ENCODE results near the gene SVOP.

Gene SVOP

DNA sequence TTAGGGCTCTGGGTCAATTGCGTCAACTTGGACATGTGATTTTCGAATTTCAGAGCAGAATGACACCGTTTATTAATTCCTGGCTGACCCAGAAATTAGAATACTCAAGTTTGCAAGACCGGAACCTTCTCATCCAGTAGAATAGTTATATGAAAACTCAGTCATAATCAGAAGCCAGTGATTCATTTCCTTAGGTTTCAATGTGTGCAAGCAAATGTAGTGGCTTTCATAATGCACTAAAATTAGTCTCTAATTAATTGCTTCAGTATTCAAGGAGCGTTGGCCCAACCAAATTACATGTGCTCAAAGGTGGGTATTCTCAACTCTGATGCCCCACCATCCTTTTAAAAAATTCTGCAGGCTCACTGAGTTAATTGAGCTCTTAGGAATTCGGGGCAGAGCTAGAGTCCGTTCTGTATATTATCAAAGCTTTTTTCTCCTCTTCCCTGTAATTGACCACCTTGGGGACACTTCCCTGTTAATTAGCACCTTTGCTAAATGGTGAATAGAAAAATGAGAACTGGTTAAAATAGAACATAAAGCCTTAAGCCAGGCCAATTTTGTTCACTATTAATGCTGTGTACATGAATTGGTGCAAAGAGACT is 85.6 kb downstream of the SVOP start:
- no peak for DNase-seq (ENCODE audit: low read depth)

DNA sequence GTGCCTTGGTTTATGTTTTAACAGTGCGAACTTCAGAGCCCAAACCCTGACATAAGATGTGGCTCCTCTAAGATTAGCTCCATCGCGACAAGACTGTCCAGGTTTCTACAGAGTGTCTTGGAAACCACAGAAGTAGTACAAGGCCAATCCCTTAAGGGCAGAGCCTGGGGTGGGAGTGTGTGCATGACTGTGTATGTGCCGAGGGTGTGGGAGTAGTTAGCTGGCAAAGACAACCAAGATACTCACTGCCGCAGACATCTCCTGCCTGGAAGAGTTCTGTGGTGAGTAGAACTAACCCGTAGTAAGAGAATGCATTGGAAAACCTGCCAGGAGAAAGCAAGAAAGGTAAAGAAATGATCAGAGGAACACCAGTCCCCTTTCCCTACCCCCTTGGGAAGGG is 86.9 kb downstream of the SVOP start:
- no peak for DNase-seq (ENCODE audit: low read depth)

DNA sequence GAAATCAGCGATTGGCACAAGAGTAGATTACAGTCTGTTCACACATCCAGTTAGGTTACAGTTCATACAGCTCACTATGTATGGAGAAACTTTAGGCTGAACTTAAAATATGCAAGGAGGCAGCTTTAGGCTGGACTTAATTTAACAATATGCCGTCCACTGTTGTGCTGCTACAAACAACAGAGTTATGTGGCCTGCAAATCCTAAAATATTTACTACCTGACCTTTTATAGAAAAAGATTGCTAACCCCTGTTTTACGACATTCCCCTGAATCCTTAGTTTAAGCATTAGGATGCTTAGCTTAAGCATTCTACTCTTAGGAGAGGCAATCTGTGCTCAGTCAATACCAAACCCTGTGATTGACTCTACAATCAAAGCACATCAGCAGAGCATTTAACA is 90.1 kb downstream of the SVOP start:
- no peak for DNase-seq (ENCODE audit: low read depth)

DNA sequence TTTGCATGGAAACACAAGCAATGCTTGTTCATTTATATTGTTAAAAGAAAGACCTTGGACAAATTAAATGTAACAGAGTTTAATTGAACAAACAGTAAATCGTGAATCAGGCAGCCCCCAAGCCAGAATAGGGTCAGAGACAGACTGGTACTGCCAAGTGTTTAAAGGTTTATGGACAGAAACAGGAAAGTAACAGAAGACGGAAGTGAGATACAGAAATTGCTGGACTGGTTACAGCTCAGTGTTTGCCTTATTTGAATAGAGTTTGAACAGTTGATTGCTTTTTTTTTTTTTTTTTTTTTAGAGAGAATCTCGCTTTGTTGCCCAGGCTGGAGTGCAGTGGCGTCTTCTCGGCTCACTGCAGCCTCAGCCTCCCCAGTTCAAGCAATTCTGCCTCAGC is 90.7 kb downstream of the SVOP start:
- no peak for DNase-seq (ENCODE audit: low read depth)

DNA sequence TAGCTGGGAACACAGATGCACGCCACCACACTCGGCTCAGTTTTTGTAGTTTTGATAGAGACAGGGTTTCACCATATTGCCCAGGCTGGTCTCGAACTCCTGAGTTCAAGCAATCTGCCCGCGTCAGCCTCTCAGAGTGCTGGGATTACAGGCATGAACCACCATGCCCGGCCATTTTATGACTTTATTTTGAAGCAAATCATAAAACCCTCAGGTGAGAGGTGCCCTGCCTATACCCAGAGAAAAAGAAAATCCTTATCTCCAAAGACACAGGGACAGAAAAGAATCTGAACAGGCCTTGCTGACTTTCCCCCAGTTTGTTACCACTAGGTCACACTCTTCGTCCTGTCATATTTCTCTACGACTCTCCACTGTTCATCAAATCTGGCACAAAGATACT is 92.2 kb downstream of the SVOP start:
- DNase-seq (ENCODE audit: low read depth): no peak

DNA sequence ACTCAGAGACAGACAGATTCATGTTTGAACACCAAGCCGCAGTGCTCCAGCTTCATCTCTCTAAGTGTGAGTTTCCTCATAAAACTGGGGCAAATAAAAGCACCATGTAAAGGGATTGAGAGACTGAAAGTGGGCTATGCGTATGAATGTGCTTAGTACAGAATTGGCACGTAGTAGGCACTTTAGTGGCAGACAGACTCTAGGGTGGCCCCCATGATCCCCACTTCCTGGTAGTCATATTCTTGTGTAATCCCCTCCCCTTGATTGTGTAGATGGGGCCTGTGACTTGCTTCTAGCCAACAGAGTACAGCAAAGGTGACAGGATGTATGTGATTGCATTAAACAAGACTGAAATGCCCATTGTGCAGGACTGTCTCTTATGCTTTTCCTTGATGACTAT is 98.0 kb downstream of the SVOP start:
- no peak for DNase-seq (ENCODE audit: low read depth)

DNA sequence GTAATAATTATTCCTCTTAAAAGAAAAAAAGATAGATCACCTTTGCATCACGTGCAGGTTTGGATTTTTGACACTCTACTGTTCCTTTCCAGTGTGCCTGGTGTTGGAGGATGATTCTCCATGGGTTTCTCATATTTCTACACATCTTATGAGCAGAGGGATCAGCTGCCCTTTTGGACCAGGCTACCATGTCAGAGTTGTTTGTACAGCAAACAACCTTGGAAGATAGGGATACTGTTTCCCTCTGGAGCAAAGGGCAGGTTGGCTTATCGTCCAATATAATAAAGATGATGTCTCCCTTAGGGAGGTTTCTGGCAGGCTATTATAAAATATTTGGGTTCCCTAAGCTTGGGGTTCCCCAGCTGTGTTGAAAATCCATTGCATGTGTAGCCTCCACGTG is 98.9 kb downstream of the SVOP start:
- DNase-seq (ENCODE audit: low read depth): no peak

DNA sequence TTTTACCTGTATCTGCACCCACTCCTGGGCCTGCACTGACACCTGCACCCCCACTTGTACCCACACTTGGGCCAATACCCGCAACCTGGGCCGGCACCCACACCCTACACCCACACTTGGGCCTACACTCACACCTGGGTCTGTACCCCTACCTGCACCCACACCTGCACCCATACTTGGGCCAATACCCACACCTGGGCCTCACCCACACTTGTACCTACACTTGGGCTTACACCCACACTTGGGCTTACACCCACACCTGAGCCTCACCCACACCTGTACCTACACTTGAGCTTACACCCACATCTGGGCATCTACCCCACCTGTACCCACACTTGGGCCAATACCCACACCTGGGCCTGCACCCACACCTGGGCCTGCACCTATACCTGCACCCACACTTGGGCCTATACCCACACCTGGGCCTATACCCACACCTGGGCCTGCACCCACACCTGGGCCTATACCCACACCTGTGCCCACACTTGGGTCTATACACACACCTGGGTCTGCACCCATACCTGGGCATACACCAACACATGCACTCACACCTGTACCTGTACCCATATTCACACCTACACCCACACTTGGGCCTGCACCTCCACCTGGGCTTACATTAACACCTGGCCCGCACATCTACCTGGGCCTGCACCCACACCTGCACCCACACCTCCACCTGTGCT is 101.8 kb downstream of the SVOP start:
- no peak for DNase-seq (ENCODE audit: low read depth)

DNA sequence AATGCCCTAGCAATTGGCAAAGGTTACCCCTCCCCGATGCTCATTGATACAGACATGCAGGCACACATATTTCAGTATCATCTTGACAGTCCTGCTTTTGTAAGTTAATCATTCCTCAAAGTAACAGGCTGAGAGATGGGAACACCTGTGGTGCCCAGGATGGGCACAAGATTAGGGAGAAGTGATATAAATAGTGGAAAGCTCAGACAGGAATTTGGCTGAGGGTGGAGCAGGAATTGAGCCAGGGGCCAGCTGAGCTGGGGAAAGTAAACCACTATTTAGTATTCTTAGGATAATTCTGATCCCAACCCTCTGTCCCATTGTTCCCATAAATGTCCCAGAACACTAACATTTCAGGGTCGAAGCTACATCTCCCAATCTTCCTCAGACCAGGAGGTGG is 102.7 kb downstream of the SVOP start:
- no peak for DNase-seq (ENCODE audit: low read depth)

DNA sequence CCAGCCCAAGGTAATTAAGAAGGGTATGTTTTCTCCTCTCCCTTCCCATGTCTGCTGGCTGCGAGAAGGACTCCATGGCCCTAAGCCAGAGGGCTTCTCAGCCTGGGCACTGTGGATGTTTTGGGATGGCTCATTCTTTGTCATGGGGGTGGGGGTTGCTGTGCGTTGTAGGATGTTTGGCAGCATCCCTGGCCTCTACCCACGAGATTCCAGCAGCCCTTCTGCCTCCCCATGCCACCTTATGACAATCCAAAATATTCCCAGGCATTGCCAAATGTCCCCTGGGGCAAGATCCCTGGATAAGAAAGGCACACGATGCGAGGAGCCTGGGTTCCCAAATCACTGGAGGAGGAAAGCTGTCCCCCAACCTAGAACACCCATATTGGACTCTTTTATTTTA is 104.5 kb downstream of the SVOP start:
- DNase-seq (ENCODE audit: low read depth): no peak

DNA sequence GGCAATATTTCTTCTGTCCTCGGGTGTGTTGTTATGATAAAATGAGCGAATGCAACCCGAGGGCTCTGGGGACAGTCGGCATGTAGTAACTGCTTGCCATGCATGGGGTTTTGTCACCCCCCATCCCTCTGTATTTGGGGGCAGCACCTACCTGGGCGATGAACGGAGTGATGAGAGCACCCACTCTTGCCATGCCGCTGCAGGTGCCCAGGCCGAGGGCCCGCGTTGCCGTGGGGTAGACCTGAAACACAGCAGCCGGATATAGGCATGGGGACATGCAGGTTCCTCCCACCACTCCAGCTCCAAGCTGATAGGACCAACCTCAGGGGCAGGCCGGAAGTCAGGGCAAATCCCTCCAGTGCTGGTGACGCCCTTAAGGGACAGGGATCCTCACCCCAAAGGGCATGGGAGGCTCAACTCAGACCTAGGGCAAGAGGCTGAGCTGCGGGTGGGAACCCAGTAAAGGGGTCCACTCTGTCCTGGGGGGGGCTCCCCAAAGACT is 105.2 kb downstream of the SVOP start:
- DNase-seq (ENCODE audit: low read depth): no peak

DNA sequence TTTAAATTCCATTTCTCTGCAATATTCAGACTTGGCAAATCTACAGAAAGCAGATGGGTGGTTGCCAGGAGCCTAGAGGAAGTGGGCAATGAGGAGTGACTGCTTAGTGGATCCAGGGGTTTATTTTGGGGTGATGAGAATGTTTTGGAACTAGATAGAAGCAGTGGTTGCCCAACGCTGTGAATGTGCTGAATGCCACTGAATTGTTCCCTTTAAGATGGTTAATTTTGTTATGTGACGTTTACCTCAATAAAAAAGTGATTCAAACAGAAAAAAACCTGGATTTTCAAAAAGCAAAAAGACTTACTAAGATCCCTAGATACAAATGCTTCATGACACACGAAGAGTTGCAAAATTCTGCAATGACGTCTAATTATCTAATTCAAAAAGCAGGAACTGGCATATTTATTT is 106.7 kb downstream of the SVOP start:
- no peak for DNase-seq (ENCODE audit: low read depth)

DNA sequence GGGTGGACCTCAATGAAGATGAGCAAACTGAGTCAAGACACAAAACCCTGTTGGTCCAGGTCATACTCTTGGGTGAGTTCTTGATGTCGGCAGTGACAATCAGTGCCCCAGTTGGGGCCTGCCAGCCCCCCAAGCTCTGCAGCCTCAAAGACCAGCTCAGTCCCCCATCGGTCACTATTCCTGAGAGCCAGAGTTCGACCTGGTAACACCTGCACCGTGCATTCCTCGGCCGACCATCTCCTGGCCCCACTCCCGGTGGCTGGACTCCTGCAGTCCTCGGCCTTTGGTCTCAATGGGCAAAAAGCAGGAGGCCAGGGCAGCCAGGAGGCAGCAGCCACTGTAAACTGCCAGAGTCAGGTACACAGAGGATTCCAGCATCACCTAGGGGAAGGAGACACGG is 108.5 kb downstream of the SVOP start:
- no peak for DNase-seq (ENCODE audit: low read depth)

DNA sequence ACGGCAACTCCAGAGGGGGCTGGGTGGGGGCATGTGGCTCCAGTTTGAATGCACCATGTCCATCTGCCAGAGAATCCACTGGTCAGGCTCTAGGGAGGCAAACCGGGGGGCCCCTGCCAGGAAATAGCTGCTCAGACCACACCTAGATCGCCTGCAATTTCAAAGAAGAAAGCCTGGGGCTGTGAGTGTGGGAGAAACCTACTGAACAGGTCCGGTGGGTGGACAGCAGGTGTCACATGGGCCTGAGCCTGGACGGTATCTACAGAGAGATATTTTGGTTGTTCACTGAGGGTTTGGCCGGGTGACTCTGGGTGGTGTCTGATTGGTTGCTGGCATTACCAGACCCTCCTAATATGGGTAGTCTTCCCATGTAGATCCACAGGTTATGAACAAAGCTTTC is 109.0 kb downstream of the SVOP start:
- no peak for DNase-seq (ENCODE audit: low read depth)

DNA sequence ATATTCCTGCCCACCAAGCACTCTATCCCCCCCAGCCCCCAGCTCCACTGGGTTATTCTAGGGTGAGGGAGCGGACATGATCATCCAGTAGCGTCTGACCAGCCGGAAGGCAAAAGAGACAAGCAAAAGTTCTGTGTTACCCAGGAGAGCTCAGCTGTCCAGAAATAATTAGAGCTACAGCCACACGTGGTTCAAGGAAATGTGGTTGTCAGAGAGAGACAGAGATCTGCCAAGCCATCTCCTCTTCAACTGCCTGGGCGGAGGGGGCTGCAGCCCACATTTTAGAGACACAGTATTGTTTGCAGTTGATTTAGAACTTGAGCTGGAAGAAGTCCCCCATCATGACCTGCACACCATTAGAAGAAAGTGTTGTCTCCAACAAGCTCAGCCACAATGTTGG is 110.5 kb downstream of the SVOP start:
- no peak for DNase-seq (ENCODE audit: low read depth)

DNA sequence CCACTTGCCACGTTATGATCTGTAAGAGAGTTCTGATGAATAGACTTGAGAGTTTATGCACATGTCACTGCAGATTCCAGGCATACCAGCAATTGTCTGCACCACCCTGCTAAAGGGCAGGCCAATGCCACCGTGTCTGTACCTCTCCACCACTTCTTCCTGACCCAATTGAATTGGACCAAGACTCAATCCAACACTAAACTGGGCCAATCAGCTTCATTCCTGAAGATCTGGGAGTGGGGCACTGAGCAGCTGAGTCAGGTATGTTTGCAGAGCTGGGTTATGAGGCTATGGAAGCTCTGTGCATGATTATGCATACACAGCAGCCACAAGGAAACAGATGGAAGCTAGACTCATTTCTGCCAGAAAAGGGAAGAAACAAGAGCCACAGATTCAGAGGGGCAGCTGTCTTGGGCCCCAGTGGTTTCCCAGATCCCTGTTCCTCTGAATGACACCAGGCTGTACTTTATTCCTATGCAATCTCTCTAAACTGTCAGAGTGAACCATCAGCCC is 113.0 kb downstream of the SVOP start:
- no peak for DNase-seq (ENCODE audit: low read depth)

DNA sequence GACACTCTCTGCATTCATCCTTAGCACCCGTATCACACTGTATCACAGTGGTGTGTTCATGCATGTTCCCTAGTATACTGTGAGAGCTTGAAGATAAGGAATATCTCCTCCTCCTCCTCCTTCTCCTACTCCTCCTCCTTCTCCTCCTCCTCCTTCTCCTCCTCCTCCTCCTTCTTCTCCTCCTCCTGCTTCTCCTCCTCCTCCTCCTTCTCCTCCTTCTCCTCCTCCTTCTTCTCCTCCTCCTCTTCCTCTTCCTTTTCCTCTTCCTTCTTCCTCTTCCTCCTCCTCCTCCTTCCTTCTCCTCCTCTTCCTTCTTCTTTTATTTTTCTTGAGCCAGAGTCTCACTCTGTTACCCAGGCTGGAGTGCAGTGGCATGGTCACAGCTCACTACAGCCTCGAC is 113.9 kb downstream of the SVOP start:
- no peak for DNase-seq (ENCODE audit: low read depth)

DNA sequence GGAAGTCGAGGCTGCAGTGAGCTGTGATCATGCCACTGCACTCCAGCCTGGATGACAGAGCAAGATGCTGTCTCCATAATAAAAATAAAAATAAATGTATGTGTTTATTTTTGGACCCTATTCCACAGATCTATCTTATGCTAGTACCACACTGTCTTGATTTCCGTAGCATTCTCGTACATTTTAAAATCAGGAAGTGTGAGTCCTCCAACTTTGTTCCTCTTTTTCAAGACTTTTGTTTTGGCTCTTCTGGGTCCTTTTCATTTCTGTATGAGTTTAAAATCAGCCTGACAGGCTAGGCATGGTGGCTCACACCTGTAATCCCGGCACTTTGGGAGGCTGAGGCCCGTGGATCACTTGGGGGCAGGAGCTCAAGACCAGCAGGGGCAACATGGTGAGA is 115.1 kb downstream of the SVOP start:
- no peak for DNase-seq (ENCODE audit: low read depth)

DNA sequence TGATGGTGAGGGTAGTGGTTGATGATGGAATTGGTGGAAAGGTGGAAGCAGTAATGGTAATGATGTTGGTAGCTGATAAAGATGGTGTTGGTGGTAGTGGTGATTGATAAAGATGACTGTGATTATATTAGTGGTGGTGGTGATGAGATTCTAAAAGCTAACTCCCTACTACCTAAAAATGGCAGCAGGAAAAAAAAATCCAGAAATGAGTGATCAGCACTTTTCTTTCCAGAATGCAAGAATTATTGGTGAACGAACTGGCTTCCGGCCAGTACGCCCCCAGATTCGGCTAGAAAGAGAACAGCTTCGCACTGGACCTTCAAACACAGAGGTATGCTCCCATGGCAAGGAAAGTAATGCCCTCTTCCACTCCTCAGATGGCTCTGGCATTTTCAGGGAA is 121.7 kb downstream of the SVOP start:
- DNase-seq (ENCODE audit: low read depth): no peak

DNA sequence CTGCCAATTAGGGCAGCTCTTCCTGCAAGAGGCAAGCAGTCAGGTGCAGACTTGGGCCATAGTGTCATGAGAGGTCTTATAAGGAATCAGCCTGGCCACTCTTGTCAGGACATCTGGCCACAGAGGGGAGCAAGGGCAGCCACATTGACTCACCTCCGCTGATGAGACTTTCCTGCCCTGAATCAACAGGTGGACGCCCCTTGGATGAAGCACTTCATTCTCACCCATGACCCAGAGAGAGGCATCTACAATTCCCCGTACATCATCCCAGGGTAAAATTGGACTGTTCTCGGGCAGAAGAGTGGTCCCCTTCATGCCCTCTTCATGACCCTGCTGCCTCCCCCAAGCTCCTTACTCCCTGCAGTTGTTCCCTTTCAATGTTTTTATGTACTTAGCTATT is 124.1 kb downstream of the SVOP start:
- DNase-seq (ENCODE audit: low read depth): no peak

DNA sequence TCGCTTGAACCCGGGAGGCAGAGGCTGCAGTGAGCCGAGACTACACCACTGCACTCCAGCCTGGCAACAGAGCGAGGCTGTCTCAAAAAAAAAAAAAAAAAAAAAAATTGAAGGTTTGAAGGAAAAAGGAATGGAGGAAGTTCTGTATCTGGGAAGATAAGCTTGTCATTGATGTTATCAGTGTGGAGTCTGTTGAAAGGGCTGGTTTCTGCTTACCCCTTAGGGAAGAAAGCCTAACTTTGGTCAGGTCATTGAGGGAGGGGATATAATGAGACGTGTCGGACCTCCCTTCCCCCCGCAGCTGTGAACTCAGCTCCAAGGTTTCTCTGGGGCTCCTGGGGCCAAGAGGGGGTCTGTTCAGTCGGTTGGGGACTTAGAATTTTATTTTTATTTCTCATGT is 124.5 kb downstream of the SVOP start:
- no peak for DNase-seq (ENCODE audit: low read depth)

DNA sequence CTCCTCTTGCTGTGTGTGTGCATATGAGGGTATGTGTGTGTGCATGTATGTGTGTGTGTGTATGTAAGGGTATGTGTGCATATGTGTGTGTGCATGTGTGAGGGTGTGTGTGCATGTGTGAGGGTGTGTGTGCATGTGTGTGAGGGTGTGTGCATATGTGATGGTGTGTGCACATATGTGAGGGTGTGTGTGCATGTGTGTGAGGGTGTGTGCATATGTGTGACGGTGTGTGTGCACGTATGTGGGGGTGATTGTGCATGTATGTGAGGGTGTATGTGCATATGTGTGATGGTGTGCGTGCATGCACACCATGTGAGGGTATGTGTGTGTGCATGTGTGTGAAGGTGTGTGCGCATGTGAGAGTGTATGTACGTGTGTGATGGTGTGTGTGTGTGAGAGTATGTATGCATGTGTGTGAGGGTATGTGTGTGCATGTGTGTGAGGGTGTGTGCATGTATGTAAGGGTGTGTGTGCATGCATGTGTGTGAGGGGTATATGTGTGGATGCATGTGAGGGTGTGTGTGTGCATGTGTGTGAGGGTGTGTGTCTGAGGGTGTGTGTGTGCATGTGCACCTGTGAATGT is 125.6 kb downstream of the SVOP start:
- no peak for DNase-seq (ENCODE audit: low read depth)

DNA sequence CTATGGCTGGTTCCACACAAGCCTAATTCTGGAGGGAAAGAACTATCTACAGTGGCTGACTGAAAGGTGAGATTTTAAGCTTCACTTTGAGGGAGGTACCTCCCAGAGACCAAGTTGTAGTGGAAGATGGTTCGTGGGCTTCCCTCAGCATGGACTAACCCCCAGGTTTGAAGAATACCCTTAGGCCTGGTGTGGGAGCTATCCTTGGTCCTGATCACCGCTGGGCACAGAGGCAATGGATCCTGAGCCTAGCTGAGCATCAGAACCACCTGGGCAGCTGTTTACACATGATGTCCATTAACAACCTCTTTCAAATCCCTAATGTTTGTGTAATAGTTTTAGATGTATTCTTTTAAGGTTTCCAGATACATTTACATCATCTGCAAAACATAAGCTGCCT is 130.7 kb downstream of the SVOP start:
- DNase-seq (ENCODE audit: low read depth): no peak

DNA sequence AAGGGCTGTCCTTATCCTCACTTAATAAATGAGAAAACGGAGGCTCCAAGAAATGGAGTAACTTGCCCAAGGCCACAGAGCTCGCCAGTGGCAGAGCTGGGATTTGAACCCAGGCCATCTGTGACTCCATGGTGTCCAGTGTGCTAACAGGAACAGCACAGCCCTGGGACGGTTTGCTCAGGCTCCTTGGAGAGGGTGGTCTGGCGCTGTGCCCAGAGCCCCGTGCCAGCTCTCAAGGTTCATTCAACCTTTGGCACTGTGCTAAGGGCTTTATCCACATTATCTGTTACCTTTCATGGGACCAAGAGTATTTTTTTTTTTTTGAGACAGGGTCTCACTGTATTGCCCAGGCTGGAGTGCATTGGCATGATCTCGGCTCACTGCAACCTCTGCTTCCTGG is 132.8 kb downstream of the SVOP start:
- DNase-seq (ENCODE audit: low read depth): no peak

Data from stimulated activated CD8-positive, alpha-beta memory T cell treated with anti-CD3 and anti-CD28 coated beads, Interleukin-15, amount 100 ng/mL, for 1 hour (primary cell).